ENCODE measurements around the gene CTR9.

DNA sequence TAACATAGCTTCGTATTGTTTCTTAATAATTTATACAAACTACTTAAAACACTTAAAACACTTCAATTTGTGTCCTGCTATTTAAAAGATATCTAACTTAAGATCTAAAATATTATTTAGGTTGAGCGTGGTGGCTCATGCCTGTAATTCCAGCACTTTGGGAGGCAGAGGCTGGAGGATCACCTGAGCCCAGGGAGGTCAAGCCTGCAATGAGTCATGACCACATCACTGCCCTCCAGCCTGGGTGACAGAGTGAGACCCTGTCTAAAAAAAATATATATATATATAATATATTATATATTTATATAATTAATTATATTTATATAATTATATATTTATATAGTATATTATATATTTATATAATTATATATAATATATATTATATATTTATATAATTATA, 4.2 kb upstream of the CTR9 start:
- TF ChIP-seq, protein P1, sequence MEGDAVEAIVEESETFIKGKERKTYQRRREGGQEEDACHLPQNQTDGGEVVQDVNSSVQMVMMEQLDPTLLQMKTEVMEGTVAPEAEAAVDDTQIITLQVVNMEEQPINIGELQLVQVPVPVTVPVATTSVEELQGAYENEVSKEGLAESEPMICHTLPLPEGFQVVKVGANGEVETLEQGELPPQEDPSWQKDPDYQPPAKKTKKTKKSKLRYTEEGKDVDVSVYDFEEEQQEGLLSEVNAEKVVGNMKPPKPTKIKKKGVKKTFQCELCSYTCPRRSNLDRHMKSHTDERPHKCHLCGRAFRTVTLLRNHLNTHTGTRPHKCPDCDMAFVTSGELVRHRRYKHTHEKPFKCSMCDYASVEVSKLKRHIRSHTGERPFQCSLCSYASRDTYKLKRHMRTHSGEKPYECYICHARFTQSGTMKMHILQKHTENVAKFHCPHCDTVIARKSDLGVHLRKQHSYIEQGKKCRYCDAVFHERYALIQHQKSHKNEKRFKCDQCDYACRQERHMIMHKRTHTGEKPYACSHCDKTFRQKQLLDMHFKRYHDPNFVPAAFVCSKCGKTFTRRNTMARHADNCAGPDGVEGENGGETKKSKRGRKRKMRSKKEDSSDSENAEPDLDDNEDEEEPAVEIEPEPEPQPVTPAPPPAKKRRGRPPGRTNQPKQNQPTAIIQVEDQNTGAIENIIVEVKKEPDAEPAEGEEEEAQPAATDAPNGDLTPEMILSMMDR (IDR thresholded peaks at IDR 0.05) = no peak
- no peak for TF ChIP-seq POLR2A (IDR thresholded peaks at IDR 0.05)

Measured in adrenal gland (tissue), 5 donors.